Esophagus squamous epithelium (tissue), 5 donors: ENCODE measurements around the gene KCNA5. TPM values are rescaled to one million over a fixed set of nuclear protein-coding genes. Genes with fewer than 3 reads are reported as not detected.
A peak's percentile ranks its signal among the peaks of the same experiment; 100 is the strongest.

Experiments
- DNase-seq: peaks from one replicate; lab custom pipeline; 2025; lab: John Stamatoyannopoulos, UW
- H3K27ac ChIP-seq, 4 donors: fragments of 200-600 bp; sonication (generic); one replicate each; pipeline ENCODE4 v1.5.1; 2016 to 2019; ENCODE audit warnings: mild to moderate bottlenecking in 1 of 4
- H3K27me3 ChIP-seq, 4 donors: fragments of 200-600 bp; sonication (generic); 1 replicate in 3 of 4; 2 replicates in 1 of 4; pipeline versions ENCODE4 v1.5.1 to v1.6.0; 2017 to 2021; ENCODE audit warnings: antibody characterized with exemption in 1 of 4
- H3K36me3 ChIP-seq, 3 donors: fragments of 200-600 bp; sonication (generic); one replicate each; pipeline ENCODE4 v1.5.1; 2016 to 2019
- H3K4me1 ChIP-seq, 3 donors: fragments of 200-600 bp; sonication (generic); one replicate each; pipeline ENCODE4 v1.5.1; 2017 to 2019
- H3K4me3 ChIP-seq, 4 donors: fragments of 200-600 bp; sonication (generic); 1 replicate in 3 of 4; 2 replicates in 1 of 4; pipeline ENCODE4 v1.5.1; 2016 to 2019; ENCODE audit warnings: mild to moderate bottlenecking in 2 of 4, moderate library complexity in 1 of 4
- H3K9me3 ChIP-seq, 3 donors: fragments of 200-600 bp; sonication (generic); one replicate each; pipeline ENCODE4 v1.5.1; 2016 to 2019
- CTCF ChIP-seq, 6 experiments: fragments of 450-650 bp in 4 of 6; fragments of 200-600 bp in 2 of 6; sonication (generic) in 2 of 6; IDR thresholded peaks; one replicate each; pipeline ENCODE4 v1.5.1; 2016 to 2019; ENCODE audit warnings: antibody characterized with exemption in 6 of 6, mild to moderate bottlenecking in 4 of 6, moderate library complexity in 4 of 6
- POLR2A ChIP-seq, 4 donors: fragments of 450-650 bp; IDR thresholded peaks; one replicate each; pipeline ENCODE4 v1.6.1; 2017; ENCODE audit warnings: antibody characterized with exemption in 4 of 4, mild to moderate bottlenecking in 4 of 4, moderate library complexity in 3 of 4
- WGBS, 2 donors: methylation state at CpG; one replicate each; pipeline ENCODE4 v1.1.5; 2018; 5-methylcytosine and 5-hydroxymethylcytosine counted together
- intact Hi-C: fragments of 100-400 bp; cut with DNase I; formaldehyde crosslinking; loops from one replicate; pipeline ENCODE4 v1.15.0; 2022
- total RNA-seq, 4 donors: library from RNA; depleted of rRNA; stranded (reverse); fragments of >200 nt; gene quantifications; one replicate each; pipeline ENCODE4 v1.1.0, GENCODE V29; 2016
- donor health status: DM: yes; HTN: yes; CAD: no.

Gene KCNA5
- total RNA-seq, 4 donors from 2014 or later: 0.13 to 8.2 (median 1.8) TPM; not detected in 1

DNA sequence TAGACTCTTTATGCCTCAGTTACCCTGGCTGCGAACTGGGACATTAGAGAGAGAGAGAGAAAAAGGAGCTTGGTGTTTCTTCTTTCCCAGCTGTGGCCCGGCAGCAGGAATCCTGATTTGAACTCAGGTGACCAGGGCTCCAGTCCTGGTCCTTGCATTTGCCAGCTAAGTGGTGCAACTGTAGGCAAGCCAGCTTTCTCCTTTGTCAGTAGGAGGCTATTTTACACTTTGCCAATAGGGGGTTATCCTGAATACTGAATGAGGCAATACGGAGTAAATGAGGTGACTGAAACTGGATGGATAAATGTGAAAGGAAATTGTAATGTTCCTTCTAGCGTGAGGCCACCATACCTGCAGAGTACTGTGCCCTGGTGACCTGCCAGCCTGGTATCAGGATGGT lies 27.8 kb downstream of the KCNA5 start:
- H3K4me3 ChIP-seq: no peak overlapping the region
- no peak overlapping the region for H3K27ac ChIP-seq
- no peaks in the 10 kb centered on the region for H3K36me3 ChIP-seq
- no peaks in the 10 kb centered on the region for H3K9me3 ChIP-seq
- H3K4me1 ChIP-seq: no peaks in the 10 kb centered on the region
- H3K27me3 ChIP-seq: peaks cover 0 to 62% (median 0%) of the 10 kb centered on the region in 4 donors
- 76 to 87% methylated on average over 3 to 4 of the region's 4 CpGs for WGBS, 2 donors
- intact Hi-C loops: no loop called here
- no peak for DNase-seq
- TF ChIP-seq POLR2A (IDR thresholded peaks at IDR 0.05): no peak
- no peak for TF ChIP-seq CTCF (IDR thresholded peaks at IDR 0.05)

GRCh38 chr12:5072311-5072710 lies 28.6 kb downstream of the KCNA5 start:
- Histone ChIP-seq H3K36me3 (no peaks in the 10 kb centered on the region), H3K4me1 (no peaks in the 10 kb centered on the region), H3K27me3 (peaks cover 0 to 66% (median 0%) of the 10 kb centered on the region in 4 donors), H3K4me3 (no peak overlapping the region), H3K9me3 (no peaks in the 10 kb centered on the region), H3K27ac (no peak overlapping the region)
- no peak for DNase-seq
- TF ChIP-seq POLR2A (IDR thresholded peaks at IDR 0.05) (no peak), CTCF (IDR thresholded peaks at IDR 0.05) (no peak)
- intact Hi-C loops: no loop called here
- 91% methylated on average over 1 to 5 of the region's 5 CpGs for WGBS, 2 donors

DNA sequence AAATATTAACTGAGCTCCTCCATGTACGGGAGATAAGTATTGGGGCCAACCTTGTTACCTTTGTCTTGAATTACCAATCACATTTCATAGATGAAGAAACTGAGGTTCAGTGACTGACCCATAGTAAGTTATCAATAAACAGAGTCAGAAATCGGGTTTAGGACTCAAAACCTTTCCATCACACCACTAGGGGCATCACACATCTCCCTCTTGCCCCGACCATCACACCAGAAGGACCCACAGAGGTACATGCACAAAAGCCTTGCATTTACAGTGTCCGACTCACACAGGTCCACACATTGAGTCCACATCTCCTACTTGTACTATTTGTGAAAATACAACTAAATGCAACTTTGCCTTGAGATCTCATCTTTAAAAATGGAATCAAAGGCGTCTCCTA lies 29.4 kb downstream of the KCNA5 start:
- TF ChIP-seq POLR2A (IDR thresholded peaks at IDR 0.05) (no peak), CTCF (IDR thresholded peaks at IDR 0.05) (no peak)

GRCh38 chr12:5073853-5074252 lies 30.2 kb downstream of the KCNA5 start:
- peaks cover 0 to 71% (median 0%) of the 10 kb centered on the region in 4 donors for H3K27me3 ChIP-seq
- H3K4me3 ChIP-seq: no peak overlapping the region
- 33% methylated on average over 1 of the region's 1 CpG; no CpG with 5 or more reads in 1 of the 2 donors for WGBS, 2 donors
- TF ChIP-seq CTCF (IDR thresholded peaks at IDR 0.05) (peak in 1 of 6 experiments; percentile 25), POLR2A (IDR thresholded peaks at IDR 0.05) (no peak)
- no peaks in the 10 kb centered on the region for H3K36me3 ChIP-seq
- intact Hi-C loops: no loop called here
- no peak for DNase-seq
- peaks cover 0 to 12% (median 0%) of the 10 kb centered on the region in 3 donors for H3K4me1 ChIP-seq
- no peaks in the 10 kb centered on the region for H3K9me3 ChIP-seq
- H3K27ac ChIP-seq: no peak overlapping the region

More for the DNA sequence above, 29.4 kb downstream of the KCNA5 start:
- DNase-seq: no peak
- Histone ChIP-seq H3K4me3 (no peak overlapping the region), H3K9me3 (no peaks in the 10 kb centered on the region), H3K27ac (no peak overlapping the region), H3K36me3 (no peaks in the 10 kb centered on the region), H3K27me3 (peaks cover 0 to 68% (median 0%) of the 10 kb centered on the region in 4 donors), H3K4me1 (peaks cover 0 to 4% (median 0%) of the 10 kb centered on the region in 3 donors)
- intact Hi-C loops: no loop called here
- 70 to 79% methylated on average over 5 of the region's 5 CpGs for WGBS, 2 donors

- no peak overlapping the region for H3K27ac ChIP-seq
Observed at GRCh38 chr12:5076761-5077160, 33.1 kb downstream of the KCNA5 start.

More at GRCh38 chr12:5076761-5077160, 33.1 kb downstream of the KCNA5 start:
- 30 to 72% methylated on average over 3 to 4 of the region's 4 CpGs for WGBS, 2 donors
- H3K4me3 ChIP-seq: no peak overlapping the region
- H3K4me1 ChIP-seq: peaks cover 0 to 12% (median 0%) of the 10 kb centered on the region in 3 donors
- peaks cover 0 to 72% (median 0%) of the 10 kb centered on the region in 4 donors for H3K27me3 ChIP-seq
- DNase-seq: no peak
- intact Hi-C loops: loop anchor here (5.0 kb wide), 1 partner anchor 54 kb away; no protein-coding TSS in a partner anchor
- TF ChIP-seq POLR2A (IDR thresholded peaks at IDR 0.05) (no peak), CTCF (IDR thresholded peaks at IDR 0.05) (no peak)
- H3K36me3 ChIP-seq: no peaks in the 10 kb centered on the region
- no peaks in the 10 kb centered on the region for H3K9me3 ChIP-seq
